ENCODE results near the gene RHPN2.
"Not testable (repeated sequence)": the region's sequence is repeated elsewhere in the genome, so short reads cannot be mapped to it uniquely, and the experiment has no call there.

RHPN2 gene

DNA sequence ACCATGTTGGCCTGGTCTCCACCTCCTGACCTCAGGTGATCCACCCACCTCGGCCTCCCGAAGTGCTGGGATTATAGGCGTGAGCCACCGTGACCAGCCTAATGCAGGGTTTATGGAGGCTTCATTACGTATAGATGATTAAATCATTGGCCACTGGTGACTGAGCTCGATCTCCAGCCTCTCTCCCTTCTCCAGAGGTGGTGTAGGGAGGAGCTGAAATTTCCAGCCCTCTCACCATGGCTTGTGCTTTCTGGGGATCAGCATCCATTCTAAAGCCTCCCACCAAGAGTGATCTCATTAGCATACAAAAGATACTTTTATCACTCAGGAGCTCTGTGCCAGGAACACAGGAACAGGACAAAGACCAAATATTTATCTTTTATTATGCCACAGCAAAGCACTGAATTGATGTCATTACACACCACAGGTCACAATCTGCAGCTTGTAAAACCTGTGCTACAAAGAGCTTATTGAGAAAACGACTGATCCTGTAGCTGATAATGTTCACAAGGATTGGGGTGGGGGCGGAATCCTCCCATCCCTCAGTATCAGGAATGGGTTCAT, 32.4 kb downstream of the RHPN2 start:
- no peak for DNase-seq (ENCODE audit: low read depth, low spot score)

- no peak for DNase-seq (ENCODE audit: low read depth, low spot score)
These were observed 34.9 kb downstream of the RHPN2 start for GRCh38 chr19:33029746-33030303.

DNA sequence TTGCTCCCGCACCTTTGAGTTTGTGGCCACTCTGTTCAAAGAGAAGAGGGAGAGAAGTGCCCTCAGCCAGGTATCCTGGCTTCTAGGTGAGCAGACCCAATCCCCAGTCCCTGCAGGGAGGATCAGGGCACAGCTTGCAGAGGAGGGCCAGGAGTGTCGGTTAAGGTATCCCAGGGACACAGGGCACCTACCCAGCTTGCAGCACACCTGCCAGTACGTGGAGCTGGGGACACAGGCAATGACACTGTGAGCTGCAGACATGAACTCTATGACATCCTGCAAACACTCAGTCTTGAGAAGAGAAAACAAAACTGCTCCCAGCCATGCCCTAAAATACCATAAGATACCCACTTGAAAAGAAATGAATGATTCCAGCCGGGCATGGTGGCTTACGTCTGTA, 38.1 kb downstream of the RHPN2 start:
- DNase-seq (ENCODE audit: low read depth, low spot score): not testable (repeated sequence)

GRCh38 chr19:33025468-33026238, 39.0 kb downstream of the RHPN2 start:
- DNase-seq (ENCODE audit: low read depth, low spot score): not testable (repeated sequence)

DNA sequence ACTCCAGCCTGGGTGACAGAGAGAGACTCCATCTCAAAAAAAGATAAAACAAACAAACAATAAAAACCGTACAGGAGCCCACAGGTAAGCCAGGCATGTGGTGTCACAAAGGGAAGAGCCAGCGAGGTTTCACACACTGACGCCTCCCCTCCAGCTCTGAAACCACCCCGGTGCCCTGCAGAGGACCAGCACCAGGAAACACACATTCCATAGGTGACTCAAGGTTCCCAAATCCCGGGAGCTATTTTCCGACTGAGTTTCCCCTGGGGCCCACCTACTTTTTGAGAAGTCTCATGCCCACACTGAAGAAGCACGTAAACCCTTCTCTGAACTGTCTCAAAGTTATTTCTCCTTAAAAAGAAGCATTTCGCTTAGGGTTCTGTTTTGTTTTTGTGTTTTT, 40.3 kb downstream of the RHPN2 start:
- no peak for DNase-seq (ENCODE audit: low read depth, low spot score)

- DNase-seq (ENCODE audit: low read depth, low spot score): no peak
These were observed 42.1 kb downstream of the RHPN2 start for GRCh38 chr19:33022472-33023116.

DNA sequence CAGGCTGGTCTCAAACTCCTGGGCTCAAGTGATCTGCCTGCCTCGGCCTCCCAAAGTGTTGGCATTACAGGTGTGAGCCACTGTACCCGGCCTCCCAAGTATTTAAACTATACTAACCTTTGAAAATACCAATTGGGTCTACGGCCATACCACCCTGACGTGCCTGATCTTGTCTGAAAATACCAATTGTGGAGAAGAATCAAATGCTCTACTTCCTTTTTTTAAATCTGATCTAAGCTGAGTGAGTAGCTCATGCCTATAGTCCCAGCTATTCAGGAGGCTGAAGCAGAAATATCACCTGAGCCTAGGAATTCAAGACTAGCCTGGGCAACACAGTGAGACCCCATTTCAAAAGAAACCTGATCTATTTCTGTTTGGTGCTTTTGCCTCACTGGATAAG, 53.8 kb downstream of the RHPN2 start:
- not testable (repeated sequence) for DNase-seq (ENCODE audit: low read depth, low spot score)

DNA sequence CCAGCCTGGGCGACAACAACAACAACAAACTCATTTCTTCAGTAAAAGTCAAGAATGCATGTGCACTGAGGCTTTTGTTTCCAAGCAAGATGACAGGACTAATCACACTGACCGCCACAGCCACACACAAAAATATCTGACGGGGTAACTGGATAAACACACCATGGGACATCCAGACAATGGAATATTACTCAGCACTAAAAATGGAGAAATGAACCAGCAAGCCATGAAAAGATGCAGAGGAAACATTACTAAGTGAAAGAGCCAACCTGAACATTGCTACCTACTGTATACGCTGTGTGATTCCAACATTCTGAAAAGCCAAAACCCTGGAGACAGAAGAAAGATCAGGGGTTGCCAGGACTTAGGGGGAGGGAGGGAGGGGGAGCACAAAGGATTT, 56.0 kb downstream of the RHPN2 start:
- no peak for DNase-seq (ENCODE audit: low read depth, low spot score)

DNA sequence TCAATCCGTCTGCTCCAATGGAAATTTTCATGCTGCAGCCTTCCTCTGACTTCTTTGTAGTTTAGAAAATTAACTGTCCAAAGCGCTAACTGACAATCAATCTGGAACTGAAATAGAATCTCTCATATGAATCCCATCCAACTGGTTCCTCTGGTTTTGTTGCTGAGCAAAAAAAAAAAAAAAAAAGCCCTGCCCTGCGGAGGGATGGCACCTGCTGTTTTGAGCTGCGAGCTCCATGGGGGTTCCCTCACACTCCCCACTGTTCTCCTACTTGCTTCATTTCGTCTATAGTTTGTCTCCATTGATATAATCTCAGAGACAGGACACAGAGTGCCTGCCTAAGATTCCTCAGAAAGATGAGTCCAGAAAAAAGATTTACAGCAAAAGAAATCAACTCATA, 59.2 kb downstream of the RHPN2 start:
- DNase-seq (ENCODE audit: low read depth, low spot score): no peak

DNA sequence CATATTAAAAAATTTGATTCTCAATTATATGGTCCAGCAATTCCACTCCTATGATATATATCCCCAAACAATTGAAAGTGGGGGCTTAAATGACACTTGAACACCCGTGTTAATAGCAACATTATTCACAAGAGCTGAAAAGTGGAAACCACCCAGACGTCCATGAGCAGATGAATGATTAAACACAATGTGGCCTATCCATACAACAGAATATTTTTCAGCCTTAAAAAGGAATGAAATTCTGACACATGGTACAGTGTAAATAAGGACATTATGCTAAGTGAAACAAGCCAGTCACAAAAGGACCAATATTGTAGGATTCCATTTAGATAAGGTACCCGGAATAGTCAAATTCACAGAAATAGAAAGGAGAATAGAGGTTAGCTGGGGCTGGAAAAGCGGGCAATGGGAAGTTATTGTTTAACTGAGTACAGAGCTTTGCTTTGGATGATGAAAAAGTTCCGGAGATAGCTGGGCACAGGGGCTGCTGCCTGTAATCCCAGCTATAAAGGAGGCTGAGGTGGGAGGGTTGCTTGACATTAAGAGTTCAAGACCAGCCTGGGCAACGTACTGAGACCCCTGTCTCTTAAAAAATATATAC, 61.2 kb downstream of the RHPN2 start:
- DNase-seq (ENCODE audit: low read depth, low spot score): not testable (repeated sequence)

GRCh38 chr19:33002126-33002865, 62.4 kb downstream of the RHPN2 start:
- not testable (repeated sequence) for DNase-seq (ENCODE audit: low read depth, low spot score)

- no peak for DNase-seq (ENCODE audit: low read depth, low spot score)
These were observed 63.8 kb downstream of the RHPN2 start for GRCh38 chr19:33000910-33001309.

DNA sequence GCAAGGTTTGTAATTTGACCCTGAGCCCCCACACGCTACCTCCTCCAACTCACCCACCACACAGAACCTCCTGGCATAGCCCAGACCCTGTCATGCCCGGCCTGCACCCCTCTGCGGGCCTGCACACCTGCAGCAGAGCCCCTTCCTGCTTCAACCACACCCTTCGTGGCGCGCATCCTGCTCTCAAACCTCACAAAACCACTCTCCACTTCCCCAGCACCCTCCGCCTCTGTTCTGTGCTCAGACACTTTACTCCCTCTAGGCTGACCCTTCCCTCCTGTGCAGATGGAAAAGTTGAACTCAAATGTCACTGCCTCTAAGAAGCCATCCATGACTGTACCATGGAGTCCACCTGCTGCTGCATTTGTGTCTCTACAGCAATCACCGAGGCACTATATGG, 64.2 kb downstream of the RHPN2 start:
- no peak for DNase-seq (ENCODE audit: low read depth, low spot score)

- no peak for DNase-seq (ENCODE audit: low read depth, low spot score)
These were observed 66.0 kb downstream of the RHPN2 start for GRCh38 chr19:32998722-32999121.

DNA sequence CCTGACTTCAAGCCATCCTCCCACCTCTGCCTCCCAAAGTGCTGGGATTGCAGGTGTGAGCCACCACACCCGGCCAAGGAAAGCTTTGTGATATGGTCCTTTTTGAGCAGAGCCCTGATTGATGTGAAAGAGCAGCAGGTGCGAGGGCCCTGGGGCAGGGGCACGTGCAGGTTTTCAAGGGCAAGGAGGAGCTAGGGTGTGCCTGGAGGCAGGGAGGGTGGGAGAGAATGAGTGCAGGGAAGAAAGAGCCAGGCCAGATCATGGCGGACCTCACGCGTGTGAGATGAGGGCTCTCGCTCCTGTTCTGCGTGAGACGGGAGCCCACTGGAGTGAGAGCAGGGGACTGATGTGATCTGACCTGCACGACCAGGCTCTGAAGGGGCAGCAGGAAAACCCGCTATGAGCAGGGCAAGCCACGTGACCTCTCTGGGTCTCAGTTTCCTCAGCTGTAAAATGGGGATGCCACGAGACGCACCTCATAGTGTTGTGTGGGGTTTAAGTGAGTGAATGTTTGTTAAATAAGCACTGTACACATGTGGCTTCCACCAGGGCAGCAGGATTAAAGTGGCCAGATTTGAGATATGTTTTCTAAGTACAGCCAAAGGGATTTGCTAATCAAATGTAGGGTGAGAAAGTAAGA, 66.9 kb downstream of the RHPN2 start:
- DNase-seq (ENCODE audit: low read depth, low spot score): no peak

DNA sequence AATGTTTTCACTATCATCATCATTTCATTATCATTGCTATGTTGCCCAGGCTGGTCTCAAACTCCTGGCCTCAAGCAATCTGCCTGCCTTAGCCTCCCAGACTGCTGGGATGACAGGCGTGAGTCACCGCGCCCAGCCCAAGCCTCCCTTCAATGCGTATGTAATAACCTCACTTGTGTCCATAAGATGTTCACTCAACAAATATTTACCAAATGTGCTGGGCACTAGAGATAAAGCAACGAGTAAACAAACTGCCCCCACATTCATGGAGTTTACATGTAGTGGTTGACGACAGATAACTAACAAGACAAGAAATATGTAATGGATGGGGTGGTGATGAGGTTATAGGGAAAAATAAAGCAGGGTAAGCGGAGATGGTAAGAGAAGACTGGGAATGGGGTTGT, 67.6 kb downstream of the RHPN2 start:
- DNase-seq (ENCODE audit: low read depth, low spot score): not testable (repeated sequence)

DNA sequence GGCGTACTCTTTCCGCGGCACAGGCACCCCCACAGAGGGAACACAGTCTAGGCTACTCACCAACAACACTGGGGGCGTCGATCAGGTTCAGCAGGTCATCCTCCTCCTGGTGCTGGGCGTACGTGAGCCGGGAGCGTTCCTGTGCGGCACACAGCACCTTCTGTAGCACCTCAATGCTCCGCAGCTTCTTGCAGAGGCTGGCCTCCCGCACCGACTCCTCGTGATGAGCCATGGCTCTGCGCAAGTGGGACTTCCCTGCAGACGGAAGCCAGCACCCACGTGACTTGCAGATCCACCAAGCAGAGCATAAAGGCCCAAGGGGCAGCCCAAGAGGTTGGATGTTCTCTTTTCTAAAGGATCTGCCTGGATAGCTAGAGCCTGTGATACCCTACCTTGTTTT, 68.7 kb downstream of the RHPN2 start:
- not testable (repeated sequence) for DNase-seq (ENCODE audit: low read depth, low spot score)

- DNase-seq (ENCODE audit: low read depth, low spot score): no peak
These were observed 76.0 kb downstream of the RHPN2 start for GRCh38 chr19:32988724-32989123.

DNA sequence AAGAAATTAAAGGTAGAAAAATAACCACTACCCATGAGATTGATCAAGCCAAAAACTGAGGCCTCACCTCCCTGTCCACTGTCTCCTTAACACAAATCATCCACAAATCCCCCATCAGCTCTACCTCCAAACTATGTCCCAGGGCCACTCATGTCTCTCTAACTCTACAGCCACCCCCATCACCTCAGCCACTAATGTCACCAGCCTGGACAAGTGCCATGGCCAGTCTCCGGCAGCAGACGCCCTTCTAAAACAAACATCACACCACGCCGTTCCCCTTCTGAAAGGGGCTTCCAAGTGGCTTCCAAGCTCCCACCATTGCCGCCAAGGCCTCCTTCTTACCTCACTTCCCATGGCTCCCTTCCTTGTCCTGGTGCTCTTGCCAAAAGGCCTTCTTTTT, 76.4 kb downstream of the RHPN2 start:
- not testable (repeated sequence) for DNase-seq (ENCODE audit: low read depth, low spot score)

GRCh38 chr19:32982488-32982887, 82.2 kb downstream of the RHPN2 start:
- DNase-seq (ENCODE audit: low read depth, low spot score): not testable (repeated sequence)

DNA sequence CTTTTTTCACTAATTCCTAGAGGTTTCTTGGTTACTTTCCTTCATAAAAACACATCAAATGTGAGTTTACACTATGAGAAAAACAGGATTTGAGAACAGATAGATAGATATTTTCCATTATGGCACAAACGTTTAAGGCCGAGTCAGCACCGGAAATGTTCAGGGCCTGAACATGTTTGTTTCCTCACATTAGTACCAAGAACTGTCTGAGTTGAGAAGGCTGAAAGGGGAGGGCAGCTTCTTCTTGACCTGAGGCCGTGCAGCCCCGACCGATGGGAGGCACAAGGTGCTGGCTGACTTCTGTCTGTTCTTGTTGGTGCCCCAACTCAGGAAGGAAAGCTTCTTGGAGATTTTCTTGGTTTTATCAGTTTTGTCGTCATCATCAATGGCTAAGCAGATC, 84.9 kb downstream of the RHPN2 start:
- DNase-seq (ENCODE audit: low read depth, low spot score): not testable (repeated sequence)

Data from activated naive CD8-positive, alpha-beta T cell treated with anti-CD3 and anti-CD28 coated beads, Interleukin-2, amount 50 U/mL, for 16 hours (primary cell).